Measurements from ENCODE around the gene DHX32.
"Not testable (repeated sequence)": the region's sequence is repeated elsewhere in the genome, so short reads cannot be mapped to it uniquely, and the experiment has no call there.

DNA sequence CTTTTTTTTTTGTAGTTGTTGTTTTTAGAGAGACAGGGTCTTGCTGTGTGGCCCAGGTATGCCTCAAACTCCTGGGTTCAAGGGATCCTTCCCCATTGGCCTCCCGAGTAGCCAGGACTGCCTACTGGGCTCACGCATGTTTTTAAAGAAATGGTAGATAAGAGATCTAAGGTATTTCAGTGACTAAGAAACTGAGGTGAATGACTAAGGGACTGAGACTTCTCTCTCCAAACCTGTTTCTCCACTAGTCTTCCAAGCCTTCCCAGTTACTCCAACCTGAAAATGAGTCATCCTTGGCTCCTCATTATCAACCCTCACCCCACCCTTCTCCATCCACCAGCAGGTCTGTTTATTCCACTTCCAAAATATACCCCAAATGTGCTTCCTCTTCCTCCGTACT, 19.9 kb upstream of the DHX32 start:
- TF ChIP-seq, protein P1, sequence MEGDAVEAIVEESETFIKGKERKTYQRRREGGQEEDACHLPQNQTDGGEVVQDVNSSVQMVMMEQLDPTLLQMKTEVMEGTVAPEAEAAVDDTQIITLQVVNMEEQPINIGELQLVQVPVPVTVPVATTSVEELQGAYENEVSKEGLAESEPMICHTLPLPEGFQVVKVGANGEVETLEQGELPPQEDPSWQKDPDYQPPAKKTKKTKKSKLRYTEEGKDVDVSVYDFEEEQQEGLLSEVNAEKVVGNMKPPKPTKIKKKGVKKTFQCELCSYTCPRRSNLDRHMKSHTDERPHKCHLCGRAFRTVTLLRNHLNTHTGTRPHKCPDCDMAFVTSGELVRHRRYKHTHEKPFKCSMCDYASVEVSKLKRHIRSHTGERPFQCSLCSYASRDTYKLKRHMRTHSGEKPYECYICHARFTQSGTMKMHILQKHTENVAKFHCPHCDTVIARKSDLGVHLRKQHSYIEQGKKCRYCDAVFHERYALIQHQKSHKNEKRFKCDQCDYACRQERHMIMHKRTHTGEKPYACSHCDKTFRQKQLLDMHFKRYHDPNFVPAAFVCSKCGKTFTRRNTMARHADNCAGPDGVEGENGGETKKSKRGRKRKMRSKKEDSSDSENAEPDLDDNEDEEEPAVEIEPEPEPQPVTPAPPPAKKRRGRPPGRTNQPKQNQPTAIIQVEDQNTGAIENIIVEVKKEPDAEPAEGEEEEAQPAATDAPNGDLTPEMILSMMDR (IDR thresholded peaks at IDR 0.05): not testable (repeated sequence)
- not testable (repeated sequence) for TF ChIP-seq EZH2, EZH2phosphoT487 (IDR thresholded peaks at IDR 0.05)
